ENCODE results near the gene SLC35F3.

SLC35F3 gene

DNA sequence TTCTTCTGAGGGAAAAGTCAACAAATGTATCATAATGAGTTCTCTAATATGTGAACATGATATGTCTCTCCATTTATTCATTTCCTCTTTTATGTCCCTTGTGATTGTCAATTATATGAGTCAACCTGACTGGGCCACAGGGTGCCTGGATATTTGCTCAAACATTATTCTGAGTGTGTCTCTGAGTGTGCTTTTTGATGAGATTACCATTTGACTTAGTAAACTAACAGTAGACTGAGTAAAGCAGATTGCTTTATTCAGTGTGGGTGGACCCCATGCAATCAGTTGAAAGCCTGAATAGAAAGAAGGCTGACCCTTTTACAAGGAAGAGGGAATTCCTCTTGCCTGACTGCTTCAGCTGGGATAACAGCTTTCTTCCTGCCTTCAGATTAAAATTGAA, 142.6 kb downstream of the SLC35F3 start:
- no peak for DNase-seq

DNA sequence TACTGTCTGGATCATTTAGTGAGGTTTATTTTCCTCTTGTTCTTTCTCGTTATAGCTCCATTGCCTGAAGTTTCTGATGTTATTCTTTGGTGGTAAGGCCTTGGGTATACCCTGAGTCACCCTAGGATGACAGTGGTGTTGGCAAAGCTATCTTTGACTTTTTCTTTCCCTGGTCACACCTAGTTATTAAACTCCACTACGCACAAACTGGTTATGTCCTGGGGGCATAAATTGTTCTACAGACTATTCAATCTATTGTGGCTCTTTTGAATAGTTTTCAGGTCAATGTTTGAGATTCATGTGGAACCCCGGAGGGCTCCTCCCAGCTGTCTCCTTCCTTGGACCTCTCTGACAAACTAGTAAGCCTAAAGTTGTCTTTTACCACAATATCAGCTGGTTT, 157.7 kb downstream of the SLC35F3 start:
- DNase-seq = no peak

DNA sequence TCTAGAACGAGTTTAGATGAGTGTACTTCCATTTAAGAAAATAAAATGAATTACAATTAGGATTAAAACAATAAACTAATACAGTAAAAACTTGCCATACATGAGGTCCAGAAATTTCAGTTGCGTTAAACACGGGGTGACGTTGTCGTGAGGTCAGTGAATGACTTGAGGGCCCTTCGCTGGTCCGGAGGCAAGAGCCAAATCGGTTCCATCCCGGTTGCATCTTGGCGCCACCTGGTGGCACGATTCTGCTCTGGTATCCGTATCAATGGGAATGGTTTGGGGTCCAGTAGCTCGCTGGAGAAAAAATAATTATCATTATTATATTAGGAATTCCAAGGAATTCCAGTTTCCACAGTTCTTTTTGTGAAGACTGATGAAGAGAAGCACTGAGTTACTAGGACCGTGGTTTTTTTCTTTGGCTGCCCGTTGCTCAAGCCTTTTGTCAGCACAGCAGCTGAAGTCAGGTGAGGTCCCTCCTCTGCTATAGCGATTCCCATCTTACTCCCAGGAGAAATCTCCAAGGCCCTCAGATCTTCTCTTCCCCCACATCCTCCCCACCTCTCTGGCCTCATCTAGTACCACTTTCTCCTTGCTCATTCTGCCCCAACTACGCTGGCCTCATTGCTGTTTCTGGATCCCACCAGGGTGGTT, 161.4 kb downstream of the SLC35F3 start:
- peak; percentile 64 for DNase-seq

DNA sequence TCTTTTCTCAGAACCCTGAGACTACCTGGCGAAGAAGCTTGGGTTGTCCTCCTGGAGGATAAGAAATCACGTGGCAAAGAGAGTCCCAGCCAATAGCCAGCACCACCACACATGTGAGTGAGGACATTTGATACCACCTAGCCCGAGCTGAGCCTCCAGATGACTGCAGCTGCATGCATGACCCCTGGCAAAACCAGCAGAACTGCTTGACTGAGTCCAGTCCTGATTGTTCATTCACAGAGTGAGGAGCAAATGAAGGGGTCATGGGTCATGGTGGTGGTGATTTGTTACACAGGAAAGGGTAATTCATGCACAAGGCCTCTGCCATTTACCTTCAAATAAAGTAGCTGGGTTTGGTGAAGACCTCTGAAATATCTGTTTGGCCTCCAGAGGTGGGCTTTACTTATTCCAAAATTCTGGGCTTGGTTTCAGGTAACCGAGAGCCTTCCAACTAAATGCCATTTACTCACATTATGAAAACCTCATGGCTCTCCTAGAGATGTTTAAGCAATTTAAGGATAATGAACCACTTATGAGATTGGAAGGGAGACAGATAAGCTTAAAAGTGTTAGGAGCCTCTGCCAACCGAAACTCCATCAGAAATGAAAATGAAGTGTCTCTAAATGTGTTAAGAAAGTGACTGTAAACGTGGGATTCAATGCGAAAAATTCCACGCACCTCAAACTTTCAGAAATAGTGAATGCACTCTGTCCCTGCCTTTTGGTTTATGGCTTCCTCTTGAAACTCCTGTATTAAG, 163.3 kb downstream of the SLC35F3 start:
- DNase-seq = no peak

DNA sequence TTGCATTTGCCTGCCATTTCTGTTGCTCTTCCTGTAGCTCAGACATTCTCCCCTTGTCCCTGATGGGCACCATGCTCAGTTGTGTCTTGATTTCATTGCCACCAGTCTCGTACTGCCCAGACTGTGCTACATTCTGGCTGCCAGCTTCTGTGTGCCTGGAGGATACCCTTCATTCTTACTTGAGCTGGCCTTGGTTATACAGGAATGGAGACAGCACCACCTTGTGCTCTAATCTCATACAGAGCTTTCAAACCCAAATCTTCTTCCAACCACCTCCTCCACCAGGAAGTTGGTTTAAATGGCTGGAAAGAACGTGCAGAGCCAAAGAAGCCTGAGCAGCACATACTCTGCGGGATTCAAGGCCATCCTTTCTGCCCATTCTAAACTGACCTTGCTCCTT, 165.3 kb downstream of the SLC35F3 start:
- DNase-seq = no peak

DNA sequence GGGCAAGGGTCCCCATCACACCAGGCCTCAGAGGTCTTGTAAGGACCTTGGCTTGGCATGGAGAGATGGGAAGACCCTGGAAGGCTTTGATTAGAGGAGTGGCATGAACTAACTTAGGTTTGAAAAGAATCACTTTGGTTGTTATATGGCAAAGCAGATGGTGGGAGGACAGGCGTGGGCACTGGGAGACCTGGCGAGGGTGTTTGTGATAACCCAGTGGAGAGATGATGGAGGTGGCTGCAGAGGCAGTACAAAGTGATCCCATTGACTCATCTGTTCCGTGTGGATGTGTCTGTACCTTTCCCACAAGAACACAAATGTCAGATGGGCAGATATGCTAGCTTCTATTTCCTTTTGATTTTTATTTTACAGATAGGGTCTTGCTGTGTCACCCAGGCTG, 168.3 kb downstream of the SLC35F3 start:
- no peak for DNase-seq

DNA sequence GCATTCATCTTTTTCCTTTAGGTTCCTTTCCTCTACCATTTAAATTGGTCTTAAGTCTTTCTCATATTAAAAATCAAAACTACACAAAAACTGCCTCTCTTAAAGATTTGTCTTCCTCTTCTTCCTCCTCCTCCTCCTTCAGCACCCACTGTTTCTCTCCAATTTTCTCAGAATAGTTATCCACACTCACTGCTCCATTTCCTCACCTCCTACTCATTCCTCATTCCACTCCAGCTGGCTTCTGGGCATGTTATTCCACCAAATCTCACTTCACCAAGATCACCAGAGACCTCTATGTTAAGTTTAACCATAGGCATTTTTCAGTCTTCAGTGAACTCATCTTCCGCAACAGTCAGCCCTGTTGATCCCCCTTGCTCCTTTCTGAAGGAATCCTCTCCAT, 173.7 kb downstream of the SLC35F3 start:
- DNase-seq = no peak

DNA sequence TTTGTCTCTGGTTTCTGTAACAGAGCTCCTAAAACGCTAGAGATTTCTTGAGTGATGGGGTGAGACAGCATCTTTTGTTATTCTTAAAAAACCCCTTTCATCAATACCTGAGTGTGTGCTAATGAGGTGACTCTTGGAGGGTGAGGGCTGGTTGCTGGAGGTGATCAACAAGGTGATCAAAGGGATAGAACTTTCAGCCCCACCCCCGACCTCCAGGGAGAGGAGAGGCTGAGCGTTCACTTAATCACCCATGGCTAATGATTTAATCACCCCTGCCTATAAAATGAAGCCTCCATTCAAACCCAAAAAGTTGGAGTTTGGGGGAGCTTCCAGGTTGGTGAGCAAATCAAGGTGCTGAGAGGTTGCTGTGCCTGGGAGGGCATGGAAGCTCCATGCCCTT, 175.4 kb downstream of the SLC35F3 start:
- DNase-seq = no peak

DNA sequence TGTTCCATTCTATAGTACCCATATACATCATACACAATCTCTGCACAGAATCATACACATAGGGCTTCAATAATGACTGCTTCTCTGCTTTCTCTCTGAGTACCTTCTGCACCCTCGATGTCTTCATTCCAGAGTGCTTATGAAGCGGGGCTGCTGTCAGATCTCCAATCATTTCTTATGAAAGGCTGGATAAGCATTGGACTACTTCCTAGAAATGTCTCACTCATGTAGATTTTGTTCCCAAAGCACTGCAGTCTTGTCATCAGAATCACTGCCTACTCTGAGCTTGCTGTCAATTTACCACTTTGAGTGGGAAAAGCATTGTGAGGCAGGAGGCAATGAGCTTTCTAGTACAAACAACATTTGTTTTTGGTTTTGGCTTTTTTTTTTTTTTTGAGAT, 179.0 kb downstream of the SLC35F3 start:
- DNase-seq = no peak

DNA sequence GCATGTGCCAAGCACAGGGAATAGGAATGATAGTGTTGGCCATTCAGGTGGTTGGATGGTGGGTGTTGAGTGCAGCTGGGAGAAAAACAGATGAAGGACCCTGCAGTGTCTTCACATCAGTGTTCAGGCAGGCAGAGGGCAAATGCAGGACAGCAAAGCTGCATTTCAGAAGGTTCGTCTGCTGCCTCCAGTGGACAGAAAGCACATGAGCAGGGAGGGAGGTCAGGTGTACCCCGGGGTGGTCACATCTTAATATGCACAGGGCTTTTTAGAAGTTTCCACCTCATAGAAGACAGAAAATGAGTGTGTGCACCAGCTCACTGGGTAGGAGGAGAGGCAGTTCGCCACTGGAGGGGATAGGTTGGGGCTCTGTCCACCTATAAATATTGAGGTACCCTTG, 184.9 kb downstream of the SLC35F3 start:
- DNase-seq = no peak

DNA sequence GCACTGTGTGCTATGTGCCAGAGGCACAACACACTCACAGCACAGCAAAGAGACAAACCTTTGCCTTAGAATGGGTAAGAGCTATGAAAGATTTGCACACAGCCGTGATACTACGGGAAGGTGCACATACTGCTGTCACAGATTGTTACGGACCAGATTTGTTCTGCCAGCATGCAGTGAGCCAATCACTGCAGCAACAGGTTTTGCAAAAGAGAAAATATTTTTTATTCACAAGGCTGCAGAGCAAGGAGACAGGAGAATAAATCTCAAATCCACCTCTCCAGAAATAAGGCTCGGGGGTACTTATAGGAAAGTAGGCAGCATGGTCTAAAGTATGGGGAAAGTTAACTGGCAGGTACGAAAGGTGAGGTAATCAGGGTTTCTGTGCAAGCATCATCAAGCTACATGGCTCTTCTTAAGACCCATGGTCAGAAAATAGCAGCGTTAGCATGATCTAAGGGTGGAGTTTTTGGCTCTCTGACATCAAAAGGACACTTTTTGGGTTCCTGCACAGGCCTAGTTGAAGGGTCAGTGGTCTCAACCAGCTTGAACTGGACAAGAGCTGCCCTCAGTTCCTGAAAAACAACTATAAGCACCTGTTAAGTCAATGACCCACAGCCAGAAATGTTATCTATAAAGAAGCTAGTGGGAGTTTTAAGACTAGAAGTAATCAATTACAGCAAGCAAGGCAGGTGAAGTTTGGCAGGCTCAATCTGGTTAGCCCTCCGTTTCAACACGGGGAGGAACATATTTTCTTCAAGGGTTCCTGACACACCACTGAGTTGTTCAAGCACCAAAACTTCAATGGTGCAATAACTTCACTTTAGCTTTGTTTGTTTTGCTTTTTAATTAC, 186.0 kb downstream of the SLC35F3 start:
- no peak for DNase-seq

DNA sequence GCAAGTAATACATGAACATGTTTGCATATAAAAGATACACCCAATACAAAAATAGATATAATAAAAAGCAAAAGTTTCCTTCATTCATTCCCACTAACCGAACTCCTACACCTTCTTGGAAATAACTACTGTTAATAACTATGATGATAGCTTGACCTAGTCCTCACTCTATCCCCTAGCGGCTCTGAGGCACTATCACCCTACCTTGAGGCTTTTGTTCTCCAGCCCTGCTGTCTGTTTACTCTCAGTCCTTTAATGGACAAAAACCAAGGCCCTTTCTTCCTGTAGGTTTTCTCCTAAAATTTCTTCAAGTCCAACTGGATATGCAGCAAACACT, 186.6 kb downstream of the SLC35F3 start:
- DNase-seq = no peak

DNA sequence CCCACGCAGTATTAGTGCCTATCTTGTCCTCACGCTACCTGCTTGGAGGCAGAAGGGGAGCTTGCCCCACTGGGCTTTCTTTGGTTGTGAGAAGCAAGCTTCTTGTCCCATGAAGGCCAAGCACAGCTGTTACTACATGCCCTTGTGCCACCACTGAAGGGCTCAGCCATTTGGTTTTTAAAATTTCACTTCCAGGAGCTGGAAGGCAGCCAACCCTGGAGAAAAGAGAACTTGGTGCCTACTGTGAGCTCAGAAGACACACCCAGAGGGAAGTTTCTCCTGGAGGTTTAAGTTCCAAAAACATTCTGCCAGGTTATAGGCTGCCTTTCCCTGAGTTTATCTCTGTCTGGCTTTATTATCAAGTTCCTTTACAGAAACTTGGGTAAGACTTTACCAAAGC, 187.4 kb downstream of the SLC35F3 start:
- no peak for DNase-seq

DNA sequence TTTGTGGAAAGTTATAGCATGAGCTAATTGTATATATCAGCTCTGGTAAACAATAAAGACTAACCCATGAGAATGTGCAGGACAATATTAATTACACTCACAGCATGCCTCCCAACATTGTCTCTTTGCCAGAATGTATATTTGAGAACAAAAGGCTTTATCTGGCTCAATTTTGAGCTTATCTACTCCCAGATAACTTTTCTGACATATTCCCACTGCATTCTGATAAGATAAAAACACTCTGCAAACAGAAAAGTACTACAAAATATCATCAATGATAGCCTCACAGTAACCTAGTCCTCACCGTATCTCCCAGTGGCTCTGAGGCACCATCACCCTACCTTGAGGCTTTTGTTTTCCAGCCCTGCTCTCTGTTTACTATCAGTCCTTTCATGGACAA, 188.6 kb downstream of the SLC35F3 start:
- no peak for DNase-seq

DNA sequence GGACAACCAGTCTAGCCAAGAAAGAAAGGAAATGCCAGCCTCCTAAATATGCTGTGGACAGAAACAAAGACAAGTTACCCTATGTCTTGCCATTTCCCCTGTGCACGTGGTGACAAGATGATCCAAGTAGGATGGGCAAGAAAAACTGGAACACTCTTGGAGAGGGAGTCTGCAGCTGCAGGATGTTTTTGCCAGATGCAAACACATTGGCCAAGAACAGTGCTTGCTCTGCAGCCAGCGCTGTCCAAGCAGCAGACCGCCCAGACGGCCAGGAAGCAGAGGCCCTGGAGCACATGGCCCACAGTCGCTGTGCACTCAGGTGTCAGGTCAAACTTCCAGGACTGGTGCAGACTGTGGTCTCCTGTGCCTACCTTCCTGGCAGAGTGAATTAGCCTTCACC, 189.3 kb downstream of the SLC35F3 start:
- DNase-seq = no peak

DNA sequence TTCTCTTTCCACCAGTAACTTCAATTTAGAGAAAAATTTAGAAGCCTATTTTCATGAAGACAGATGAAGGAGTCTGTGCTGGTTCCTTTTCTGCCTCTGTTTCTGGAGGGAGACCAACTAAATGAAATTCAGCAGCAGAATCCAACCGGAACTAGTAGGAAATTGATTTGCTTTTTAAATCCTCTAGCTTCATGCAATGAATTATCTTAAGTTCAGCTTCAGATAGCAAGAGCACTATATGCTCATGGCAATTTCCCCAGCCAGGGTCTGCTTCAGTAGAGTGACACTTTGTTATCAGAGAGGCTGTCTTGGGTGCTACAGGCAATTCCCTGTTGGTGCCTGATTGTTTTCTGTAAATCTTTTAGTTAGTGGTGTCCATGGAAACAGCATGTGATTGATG, 189.7 kb downstream of the SLC35F3 start:
- DNase-seq = no peak

DNA sequence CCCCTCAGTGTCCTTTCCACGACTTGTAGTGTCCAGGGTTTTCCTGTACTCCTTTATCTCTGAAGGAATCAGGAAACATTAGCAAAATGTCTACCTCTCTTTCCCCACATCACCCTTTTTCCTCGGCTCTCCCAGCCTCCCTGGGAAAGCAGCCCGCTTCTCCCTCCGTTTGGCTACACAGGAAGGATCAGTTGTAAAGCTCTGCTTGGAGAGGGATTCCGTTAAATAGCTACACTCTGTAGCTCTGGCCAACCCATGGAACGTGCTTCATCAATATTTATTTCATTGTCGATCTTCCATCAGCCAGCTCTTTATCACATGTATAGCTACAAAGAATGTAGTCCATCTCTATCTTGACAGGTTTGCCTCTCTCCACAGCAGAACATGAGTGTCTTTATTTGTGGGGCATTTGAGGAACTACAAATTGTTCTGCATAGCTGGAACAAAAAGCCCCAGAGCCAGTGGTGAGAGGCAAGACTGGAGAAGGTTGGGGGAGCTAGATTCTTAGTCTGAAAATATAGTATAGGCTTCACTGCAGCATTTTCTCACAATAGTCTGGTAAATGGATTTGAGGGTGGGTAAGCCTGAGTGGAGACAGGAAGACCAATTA, 191.8 kb downstream of the SLC35F3 start:
- DNase-seq = no peak

DNA sequence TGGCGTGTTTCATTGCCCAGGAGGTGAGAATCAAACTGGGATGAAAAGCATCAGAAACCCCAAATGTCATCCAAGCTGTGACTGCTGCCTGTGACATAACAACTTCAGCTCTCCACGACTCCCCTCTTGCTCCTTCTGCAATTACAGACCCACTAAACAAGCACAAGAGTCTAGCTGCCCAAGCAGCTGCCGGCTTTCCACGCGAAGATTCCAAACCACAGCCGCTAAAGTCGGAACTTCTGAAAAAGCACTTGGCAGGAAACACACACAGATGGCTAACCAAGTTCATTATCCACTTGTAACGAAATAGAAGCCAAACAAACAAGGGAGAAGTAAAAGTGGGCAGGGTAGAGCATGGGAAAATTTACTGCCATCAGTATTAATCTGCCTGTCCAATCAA, 198.1 kb downstream of the SLC35F3 start:
- no peak for DNase-seq

DNA sequence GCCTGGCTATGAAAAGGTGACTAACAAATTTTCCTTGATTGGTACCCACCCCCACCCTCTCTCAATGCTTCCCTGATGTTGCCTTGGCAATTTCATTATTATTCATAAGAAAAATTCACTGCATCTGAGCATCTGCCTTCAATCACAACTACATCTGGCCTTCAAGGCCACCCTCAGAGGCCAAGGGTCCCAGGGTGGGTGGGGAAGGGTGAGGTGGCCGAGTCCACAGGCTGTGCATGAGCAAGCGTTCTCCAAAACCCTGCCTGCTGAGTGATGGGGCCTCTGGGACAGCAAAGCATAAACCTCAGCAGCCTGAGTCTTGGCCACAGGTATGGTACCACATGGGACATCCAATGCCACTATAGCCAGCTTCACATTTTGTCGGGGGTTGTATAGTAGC, 198.7 kb downstream of the SLC35F3 start:
- DNase-seq = no peak

DNA sequence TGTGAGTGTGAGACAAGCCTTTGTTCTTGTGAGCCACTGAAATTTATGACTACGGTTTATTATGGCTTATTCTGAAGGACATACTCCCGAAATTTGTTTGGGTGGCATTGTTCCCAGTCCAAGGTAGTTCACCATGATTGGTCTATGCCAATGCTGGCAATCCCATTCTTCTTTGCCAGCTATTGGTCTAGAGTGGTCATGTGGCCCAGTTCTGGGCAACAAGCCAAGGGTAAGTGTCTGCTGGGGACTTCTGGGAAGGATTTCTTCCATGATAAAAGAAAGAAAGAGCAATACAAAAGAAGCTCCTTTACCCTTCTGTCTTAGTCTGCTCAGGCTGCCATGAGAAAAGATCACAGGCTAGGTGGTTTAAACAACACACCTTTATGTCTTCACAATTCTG, 201.6 kb downstream of the SLC35F3 start:
- DNase-seq = no peak

DNA sequence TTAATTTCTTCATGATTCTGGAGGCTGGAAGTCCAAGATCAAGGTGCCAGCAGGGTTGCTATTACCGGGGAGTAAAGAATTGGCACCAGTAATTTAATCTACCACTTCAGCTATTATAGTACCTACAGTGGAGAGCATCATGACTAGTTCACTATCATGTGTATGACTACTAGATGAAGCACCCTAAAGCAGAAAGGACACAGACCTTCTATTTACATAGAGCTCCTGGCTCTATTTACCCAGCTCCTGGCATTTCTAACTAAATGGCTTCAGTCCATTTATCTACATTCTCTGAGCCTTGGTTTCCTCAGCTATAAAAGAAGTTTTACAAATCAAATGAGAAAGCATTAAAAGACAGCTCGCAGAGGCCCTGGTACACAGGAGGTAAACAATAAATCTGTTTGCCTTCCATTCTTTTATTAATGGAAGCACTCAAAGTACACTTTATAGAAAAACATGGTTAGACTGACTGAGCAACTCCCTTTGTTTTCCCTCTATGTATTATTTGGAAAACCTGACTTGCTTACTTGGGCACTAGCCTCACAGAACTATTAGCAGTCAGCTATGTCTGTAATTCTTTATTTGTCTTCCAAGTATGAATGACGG, 203.0 kb downstream of the SLC35F3 start:
- DNase-seq = no peak

DNA sequence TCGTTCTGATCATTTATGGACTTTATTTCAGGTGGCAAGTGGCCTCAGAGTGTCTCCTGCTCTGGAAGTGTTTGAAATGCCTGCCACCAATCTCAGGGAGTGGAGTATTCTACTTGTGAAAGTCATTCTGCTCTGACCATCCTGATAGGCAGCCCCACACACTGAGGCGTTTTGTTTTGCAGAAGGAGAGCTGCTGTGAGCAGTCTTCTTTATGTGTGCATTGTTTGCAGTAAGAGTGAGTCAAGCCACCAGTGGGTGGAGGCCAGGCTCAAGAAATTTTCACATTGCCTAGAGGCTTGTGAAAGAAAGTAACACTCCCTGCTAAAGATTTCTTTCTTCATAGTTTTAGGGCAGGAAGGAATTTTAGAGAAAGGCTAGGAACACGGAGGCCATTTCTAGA, 204.4 kb downstream of the SLC35F3 start:
- DNase-seq = no peak

DNA sequence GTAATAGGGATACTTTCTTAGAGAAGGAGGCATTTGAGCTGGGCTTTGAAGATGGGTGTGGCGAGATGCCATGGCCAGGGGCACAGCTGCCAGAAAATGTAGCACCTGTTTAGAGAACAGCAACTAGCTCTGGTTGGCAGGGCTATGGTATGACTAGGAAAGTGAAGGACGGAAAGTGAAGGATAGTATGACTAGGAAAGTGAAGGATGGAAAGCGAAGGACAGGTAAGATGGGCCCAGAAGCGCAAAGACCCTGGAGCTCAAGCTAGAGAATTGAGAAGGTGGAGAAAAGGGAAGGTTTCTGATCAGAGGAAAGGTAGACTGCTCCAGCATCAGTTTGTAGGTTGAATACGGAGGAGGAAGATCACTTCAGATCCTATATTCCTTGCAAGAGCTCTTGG, 205.4 kb downstream of the SLC35F3 start:
- DNase-seq = no peak
